ENCODE measurements around the gene SKAP1.

GRCh38 chr17:48307814-48308411 lies 122.1 kb downstream of the SKAP1 start:
- TF ChIP-seq, protein P1, sequence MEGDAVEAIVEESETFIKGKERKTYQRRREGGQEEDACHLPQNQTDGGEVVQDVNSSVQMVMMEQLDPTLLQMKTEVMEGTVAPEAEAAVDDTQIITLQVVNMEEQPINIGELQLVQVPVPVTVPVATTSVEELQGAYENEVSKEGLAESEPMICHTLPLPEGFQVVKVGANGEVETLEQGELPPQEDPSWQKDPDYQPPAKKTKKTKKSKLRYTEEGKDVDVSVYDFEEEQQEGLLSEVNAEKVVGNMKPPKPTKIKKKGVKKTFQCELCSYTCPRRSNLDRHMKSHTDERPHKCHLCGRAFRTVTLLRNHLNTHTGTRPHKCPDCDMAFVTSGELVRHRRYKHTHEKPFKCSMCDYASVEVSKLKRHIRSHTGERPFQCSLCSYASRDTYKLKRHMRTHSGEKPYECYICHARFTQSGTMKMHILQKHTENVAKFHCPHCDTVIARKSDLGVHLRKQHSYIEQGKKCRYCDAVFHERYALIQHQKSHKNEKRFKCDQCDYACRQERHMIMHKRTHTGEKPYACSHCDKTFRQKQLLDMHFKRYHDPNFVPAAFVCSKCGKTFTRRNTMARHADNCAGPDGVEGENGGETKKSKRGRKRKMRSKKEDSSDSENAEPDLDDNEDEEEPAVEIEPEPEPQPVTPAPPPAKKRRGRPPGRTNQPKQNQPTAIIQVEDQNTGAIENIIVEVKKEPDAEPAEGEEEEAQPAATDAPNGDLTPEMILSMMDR (IDR thresholded peaks at IDR 0.05; ENCODE audit: low read length): peak; percentile 94
- TF ChIP-seq EZH2 (optimal IDR thresholded peaks at IDR 0.05; ENCODE audit: low read depth, low read length): no peak
- no peak for TF ChIP-seq EZH2phosphoT487 (IDR thresholded peaks at IDR 0.05; ENCODE audit: low read length)
